NCI-H2227 (cell line): ENCODE measurements around the gene DHRS4L2.
"Not testable (repeated sequence)": the region's sequence is repeated elsewhere in the genome, so short reads cannot be mapped to it uniquely, and the experiment has no call there.

Experiments
- DNase-seq: peaks from one replicate; lab custom pipeline; 2025; ENCODE audit not compliant: unreplicated experiment; lab: John Stamatoyannopoulos, UW

Gene DHRS4L2

DNA sequence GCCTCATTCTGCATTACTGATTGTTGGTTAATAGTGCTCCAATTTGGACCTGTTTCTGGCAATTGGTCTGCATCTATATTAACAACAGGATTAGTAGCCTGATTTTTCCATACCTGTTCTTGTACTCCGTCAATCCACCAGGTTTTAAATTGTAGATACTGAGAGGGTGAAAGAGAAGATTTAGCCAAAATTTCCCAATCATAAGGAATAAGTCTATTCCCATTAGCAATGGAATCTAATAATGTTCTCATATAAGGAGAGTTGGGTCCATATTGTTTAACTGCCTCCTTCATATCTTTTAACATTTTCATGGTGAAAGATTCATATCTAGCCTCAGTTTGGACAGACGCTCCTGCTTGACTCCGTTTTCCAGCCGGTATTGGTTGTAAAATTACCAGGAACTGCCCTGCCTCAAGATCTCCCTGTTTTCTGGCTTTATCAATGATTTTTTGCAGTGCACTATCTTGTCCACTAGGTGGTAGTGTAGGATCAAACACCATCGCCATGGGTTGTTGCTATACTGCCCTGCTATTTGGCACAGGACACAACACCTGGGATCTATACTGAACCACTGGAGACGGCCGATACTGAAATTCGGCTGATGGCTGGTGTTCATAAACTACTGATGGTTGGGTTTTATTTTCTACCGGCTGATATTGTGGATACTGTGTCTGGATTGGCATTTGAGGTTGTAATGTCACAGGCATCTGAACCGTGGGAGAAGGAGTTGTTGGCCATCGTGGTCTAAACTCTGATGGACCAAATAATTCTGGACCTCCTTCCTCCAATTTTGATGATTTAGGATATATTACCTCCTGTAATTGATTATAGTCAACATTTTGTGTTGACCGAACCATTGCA, 25.2 kb downstream of the DHRS4L2 start:
- peak; percentile 74 for DNase-seq

DNA sequence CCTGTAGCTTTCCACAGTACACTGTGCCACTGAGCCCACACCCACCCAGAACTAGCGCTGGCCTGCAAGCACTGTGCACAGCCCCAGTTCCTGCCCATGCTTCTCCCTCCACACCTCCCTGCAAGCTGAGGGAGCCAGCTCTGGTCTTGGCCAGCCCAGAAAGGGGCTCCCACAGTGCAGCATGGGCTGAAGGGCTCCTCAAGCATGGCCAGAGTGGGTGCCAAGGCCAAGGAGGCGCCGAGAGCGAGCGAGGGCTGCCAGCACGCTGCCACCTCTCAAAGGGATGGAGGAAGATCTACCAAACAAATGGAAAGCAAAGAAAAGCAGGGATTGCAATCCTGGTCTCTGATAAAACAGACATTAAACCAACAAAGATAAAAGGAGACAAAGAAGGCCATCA, 27.0 kb downstream of the DHRS4L2 start:
- not testable (repeated sequence) for DNase-seq

DNA sequence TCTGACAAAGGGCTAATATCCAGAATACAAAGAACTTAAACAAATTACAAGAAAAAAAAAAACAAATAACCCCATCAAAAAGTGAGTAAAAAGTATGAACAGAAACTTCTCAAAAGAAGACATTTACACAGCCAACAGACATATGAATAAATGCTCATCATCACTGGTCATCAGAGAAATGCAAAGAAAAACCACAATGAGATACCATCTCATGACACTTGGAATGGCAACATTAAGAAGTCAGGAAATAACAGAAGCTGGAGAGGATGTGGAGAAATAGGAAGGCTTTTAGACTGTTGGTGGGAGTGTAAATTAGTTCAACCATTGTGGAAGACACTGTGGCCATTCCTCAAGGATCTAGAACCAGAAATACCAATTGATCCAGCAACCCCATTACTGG, 30.2 kb downstream of the DHRS4L2 start:
- DNase-seq = not testable (repeated sequence)

DNA sequence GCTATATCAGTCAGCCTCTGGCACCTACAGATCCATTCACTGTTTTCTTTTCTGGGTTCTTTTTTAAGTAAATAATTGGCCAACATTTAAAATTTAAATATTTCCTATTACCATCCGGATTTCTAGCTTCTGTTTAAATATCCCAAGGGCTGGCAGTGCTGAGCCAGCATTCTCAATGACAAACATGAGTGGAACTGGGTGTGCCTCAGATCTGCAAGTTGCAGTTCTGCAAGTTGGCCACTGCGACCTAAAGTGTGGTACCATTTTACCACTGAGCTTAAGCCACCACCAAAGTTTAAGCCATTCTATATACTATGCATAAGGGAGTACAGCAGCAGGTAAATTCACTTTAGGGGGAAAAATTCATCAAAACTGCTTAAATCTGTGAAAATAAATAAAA, 31.2 kb downstream of the DHRS4L2 start:
- DNase-seq = not testable (repeated sequence)

DNA sequence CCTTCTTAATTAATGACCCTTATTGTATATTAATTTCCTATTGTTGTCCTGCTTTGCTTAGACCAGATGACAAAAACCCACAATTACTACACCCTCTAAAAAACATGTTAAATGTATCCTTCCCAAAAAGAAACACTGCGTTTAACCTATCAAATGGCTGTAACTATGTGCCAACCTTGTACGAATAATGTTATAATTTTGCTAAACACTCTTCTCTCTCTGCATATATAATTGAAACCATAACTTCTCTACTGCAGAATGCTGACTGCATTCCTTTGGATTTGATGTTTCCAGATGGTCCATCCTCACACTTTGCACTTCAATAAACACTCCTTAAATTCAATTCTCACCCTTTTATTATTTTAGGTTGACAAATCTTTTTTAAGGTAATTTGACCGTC, 31.8 kb downstream of the DHRS4L2 start:
- not testable (repeated sequence) for DNase-seq

DNA sequence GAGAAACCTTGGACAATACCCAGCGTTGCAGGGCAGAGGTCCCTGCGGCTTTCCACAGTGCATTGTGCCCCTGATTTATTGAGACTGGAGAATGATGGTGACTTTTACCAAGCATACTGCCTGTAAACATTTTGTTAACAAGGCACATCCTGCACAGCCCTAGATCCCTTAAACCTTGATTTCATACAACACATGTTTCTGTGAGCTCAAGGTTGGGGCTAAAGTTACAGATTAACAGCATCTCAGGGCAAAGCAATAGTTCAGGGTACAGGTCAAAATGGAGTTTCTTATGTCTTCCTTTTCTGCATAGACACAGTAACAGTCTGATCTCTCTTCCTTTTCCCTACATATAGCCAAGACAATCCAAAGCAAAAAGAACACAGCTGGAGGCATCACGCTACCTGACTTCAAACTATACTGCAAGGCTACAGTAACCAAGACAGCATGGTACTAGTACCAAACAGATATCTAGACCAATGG, 36.2 kb downstream of the DHRS4L2 start:
- DNase-seq = not testable (repeated sequence)

DNA sequence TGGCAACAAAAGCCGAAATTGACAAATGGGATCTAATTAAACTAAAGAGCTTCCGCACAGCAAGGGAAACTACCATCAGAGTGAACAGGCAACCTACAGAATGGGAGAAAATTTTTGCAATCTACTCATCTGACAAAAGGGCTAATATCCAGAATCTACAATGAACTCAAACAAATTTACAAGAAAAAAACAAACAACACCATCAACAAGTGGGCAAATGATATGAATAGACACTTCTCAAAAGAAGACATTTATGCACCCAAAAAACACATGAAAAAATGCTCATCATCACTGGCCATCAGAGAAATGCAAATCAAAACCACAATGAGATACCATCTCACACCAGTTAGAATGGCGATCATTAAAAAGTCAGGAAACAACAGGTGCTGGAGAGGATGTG, 41.0 kb downstream of the DHRS4L2 start:
- DNase-seq = not testable (repeated sequence)

DNA sequence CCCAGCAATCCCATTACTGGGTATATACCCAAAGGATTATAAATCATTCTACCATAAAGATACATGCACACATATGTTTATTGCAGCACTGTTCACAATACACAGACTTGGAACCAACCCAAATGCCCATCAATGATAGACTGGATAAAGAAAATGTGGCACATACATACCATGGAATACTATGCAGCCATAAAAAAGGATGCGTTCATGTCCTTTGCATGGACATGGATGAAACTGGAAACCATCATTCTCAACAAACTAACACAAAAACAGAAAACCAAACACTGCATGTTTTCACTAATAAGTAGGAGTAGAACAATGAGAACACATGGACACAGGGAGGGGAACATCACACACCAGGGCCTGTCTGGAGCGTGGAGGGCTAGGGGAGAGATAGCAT, 42.6 kb downstream of the DHRS4L2 start:
- DNase-seq = not testable (repeated sequence)

DNA sequence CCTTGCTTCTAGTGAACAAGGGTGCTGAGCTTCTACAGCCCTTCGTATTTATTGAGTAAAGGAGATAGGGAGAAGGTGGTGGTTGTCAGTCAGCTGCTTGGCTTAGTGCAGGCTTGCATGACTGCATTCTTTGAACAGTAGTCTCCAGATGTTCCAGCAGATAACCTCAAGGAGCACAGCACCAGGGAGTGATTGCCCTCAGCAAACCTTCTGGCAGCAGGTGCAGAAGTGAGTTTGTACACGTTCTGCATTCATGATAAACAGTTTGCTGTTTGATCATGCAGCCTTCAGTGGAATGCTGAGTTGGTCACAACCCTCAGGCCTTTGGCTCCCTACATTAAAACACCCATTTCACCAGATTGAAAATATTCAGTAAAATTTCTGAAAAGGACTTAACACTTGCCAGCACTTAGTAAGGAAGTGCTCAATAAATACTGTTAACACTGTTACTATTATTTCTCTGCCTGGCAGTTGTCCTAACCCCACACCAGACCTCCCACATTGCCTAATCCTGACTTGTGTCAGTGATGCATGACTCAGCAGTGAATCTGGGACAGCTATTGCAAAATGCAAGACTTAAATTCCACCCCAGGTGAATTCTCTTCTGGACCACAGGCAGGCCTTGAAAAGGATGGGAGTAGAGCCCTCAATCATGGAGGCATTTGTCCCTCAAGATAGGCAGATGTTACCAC, 44.1 kb downstream of the DHRS4L2 start:
- no peak for DNase-seq

DNA sequence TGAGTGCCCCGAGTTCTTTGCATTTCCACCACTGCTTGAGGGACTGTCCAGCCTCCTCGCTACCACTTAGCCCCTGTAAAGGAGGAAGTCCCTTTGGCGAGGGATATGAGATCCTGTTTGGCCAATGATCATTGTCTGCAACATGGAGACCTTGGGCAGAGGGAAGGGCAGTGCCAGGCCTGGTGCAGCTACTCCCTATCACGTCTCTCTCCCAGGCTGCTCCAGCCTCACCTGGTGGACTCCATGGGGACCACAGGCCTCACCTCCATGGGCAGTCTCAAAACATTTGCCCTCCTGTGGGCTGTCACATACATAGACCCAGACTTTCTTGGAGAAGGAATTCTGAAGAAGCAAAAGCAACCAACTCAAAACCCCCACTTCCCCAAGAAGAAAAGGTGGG, 47.0 kb downstream of the DHRS4L2 start:
- not testable (repeated sequence) for DNase-seq

DNA sequence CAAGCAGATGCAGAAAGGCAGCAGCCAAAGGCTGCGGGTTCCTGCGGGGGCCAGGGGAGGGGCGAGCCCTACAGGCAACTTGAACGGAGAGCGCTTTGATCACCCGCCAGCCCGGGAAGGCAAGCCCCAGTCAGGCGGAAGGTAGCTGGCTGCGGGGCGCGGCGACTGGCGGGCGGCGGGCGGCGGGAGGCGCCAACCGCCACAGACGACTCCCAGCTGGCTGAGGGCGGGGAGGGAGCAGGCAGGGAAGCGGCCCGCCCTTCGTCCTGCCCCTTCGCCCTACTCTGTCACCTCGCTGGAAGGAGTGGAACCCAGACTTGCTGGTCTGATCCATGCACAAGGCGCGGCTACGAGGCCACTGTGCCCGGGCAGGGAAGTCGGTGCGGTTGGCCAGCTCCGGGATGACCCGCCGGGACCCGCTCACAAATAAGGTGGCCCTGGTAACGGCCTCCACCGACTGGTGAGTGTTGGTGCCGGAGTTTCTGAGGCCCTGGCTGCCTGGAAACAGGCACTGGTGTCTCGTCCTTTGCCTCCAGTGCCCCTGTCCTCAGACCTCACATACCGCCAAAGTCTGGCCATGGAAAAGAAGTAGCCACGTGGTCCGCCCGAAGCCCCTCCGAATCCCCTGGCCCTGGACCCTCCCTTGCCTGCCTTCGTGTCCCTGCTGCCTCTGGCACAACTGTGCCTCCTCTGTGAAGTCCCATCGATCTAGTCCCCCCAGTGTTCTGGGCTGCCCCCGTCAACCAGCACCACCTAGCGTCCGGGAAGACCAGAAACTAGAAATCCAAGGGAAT, 47.6 kb downstream of the DHRS4L2 start:
- peak; percentile 76 for DNase-seq

DNA sequence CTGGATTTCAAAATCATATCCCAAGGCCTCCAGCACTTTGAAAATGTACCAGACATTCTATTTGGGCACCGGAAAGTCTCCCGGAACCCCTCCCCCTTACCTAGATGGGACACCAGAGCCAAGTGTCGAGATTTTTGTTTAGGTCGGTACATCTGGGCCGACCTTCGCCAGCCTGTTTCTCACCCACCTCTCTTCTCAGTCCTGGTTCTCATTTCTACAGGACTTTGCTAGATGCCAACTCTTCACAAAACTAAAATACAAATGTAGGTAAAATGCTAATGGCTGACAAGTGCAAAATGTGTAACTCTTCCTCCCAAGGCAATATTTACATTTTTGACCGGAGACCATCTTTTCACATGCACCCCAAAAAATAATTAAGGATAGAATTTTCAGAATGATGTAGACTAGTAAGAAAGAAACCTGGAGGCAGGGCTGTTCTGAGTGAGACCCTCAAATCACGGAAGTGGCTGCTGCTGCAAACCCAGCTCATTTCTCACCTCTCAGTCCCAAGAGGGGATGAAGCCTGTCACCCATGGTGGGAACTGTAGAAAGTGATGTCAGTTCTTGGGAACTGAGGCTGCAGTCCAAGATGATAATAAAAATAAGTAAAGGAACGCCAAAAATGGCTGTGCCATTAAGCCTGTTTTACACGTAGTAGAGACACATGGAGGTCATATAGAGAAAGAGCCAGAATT, 48.4 kb downstream of the DHRS4L2 start:
- DNase-seq = not testable (repeated sequence)

DNA sequence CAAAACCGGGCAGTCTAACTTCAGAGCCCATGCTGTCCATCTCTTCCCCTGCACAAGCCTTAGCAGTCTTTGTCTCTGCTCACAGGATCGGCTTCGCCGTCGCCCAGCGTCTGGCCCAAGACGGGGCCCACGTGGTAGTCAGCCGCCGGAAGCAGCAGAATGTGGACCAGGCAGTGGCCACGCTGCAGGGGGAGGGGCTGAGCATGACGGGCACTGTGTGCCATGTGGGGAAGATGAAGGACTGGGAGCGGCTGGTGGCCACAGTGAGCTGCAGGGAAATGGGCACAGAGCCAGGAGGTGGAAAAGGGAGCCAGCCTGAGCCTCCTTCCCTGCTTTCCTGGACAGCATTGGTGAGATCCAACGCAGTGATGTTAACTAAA, 48.9 kb downstream of the DHRS4L2 start:
- no peak for DNase-seq

DNA sequence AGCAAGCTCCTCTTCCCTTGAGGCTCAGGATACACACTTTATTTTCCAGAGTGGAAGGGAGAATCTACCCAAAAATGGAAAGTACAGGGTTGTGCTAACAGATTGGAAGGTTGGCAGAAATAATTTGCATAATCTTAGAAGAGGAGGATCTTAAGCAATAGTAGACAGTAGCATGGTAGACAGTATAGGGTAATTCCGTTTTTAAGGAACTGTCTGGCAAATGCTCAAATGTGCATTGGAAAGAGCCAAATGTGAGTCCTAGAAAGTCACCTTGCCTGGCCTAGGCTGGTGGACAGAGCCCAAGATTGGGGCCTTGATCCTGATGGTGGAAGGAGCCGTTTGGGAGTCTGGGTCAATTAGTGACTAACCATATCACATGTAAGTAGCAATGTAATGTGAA, 50.0 kb downstream of the DHRS4L2 start:
- DNase-seq = no peak

DNA sequence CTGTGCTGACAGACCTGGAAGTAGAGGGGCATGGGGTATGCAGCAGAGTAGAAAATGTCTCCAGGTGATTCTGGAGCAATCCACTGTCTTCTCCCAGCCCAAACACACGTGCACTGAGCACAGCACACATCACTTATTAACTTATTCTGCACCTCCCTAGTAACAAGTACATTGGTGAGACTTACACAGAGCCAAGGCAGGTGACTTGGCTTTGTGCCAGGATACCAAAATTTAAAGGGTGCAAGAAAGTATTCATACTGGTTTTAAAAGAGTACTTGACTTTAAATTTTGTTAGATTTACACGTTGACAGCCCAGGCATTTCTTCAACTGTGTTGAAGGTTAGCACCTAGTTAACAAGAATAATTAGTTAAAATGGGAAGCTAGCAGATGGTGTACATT, 52.0 kb downstream of the DHRS4L2 start:
- no peak for DNase-seq

DNA sequence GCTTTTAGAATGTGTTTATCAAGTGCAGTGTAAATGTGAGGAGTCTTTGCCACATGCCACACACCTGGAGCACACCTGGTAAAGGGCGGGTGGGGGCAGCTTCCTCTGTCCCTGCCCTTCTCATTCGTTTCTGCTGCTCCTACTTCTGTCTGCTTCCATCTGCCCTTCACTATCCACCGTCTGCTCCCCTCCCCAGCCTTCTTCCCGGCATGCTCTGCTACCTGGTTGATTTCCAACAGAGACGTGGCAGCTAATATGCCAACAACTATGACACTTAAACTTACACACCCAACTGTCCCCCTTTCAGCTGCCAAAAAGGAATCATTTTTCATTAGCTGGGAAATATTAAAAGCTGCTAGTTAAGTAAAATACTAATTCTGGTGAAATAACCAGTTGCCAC, 54.0 kb downstream of the DHRS4L2 start:
- DNase-seq = no peak

DNA sequence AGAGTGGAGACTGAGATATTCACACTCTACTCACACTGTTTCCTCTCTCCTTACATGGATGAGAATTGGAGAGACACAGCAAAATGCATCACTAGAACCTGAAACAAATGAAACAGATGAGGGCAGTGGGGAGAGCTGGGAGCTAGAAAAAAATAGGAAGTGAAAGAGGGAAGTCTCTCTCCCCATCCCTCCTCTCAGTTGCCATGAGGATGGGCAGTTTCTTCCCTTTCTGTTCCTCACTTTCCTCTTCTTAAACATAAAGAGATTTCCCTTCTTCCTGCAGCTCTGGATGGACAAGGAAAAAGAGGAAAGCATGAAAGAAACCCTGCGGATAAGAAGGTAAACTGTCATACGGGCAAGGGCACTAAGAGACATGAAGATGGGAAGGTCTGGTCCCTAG, 60.3 kb downstream of the DHRS4L2 start:
- DNase-seq = not testable (repeated sequence)

DNA sequence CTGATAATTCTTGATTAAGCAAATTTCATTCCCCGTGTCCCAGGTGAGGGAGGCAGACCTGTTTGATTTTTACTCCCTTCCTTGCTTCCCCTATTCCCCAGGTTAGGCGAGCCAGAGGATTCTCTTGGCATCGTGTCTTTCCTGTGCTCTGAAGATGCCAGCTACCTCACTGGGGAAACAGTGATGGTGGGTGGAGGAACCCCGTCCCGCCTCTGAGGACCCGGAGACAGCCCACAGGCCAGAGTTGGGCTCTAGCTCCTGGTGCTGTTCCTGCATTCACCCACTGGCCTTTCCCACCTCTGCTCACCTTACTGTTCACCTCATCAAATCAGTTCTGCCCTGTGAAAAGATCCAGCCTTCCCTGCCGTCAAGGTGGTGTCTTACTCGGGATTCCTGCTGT, 62.0 kb downstream of the DHRS4L2 start:
- DNase-seq = not testable (repeated sequence)

DNA sequence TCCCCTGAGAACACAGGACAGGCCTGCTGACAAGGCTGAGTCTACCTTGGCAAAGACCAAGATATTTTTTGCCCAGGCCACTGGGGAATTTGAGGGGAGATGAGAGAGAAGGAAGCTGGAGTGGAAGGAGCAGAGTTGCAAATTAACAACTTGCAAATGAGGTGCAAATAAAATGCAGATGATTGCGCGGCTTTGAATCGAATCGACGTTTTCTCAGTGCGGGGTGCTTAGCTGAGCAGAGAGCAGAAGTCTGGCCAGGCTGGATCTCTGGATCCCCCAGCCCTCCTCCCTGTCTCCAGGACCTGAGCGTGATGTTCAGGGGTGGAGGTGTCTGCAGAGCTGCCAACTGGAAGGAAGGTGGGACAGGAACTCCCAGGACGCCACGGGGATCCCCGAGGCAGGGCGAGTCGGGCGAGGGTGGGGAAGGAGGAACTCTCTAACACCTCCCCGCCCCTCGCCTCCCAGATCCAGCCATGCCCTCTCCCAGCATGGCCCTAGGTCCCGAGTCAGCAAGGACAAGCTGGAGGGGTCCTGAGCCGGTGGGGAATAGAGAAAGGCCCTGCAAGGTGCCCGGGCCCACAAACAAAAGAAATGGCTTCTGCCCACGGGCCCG, 62.6 kb downstream of the DHRS4L2 start:
- DNase-seq = peak; percentile 51
